BJ (cell line): ENCODE data around the gene SGCA. TPM values are rescaled to one million over a fixed set of nuclear protein-coding genes. Genes with fewer than 3 reads are reported as not detected.
A peak's percentile ranks its signal among the peaks of the same experiment; 100 is the strongest.

Experiments used
- CTCF ChIA-PET: fragments of 350-600 bp; formaldehyde crosslinking; extraction: SDS; loops from one replicate; lab custom pipeline; 2021; ENCODE audit warnings: antibody characterized with exemption, inconsistent platforms; lab: Yijun Ruan, JAX
- POLR2A ChIA-PET: fragments of 300-600 bp; sonication (Branson Sonifier 250); formaldehyde crosslinking; extraction: SDS; loops from one replicate; lab custom pipeline; 2021; ENCODE audit warnings: antibody characterized with exemption; lab: Charles Lee
- DNase-seq: peaks from one replicate; pipeline ENCODE4 v3.0.0-alpha.2; 2011; ENCODE audit warnings: low read depth
- H3K27me3 ChIP-seq: 2 replicates; pipeline ENCODE4 v1.6.0; 2011; ENCODE audit warnings: low read length; ENCODE audit not compliant: control insufficient read depth, insufficient read depth
- H3K36me3 ChIP-seq: 2 replicates; pipeline ENCODE4 v1.5.1; 2011; ENCODE audit warnings: low read length; ENCODE audit not compliant: control insufficient read depth, insufficient read depth
- H3K4me3 ChIP-seq: 2 replicates; pipeline ENCODE4 v1.5.1; 2011; ENCODE audit warnings: low read depth, mild to moderate bottlenecking, control low read depth, low read length
- CTCF ChIP-seq: IDR thresholded peaks from 2 replicates; pipeline ENCODE4 v1.5.1; 2011; ENCODE audit warnings: low read depth, mild to moderate bottlenecking, control low read depth, inconsistent platforms, low read length, moderate library complexity; ENCODE audit not compliant: insufficient read depth
- polyA plus RNA-seq: library from polyadenylated mRNA; depleted of rRNA; stranded (reverse); fragments of >200 nt; gene quantifications from 2 replicates; pipeline ENCODE4 v1.2.3, GENCODE V29; 2011

SGCA gene
- polyA plus RNA-seq, 1 experiment, result 0.40 TPM

- Histone ChIP-seq H3K4me3 (no peak overlapping the region), H3K27me3 (no peaks in the 10 kb centered on the region), H3K36me3 (peaks cover 4% of the 10 kb centered on the region; the same call in 1 of the 2 replicates)
- ChIA-PET POLR2A (interaction anchor here (0.5 to 1.3 kb wide), 5 partner anchors 9 to 125 kb away, joined by 3 to 13 read pairs (median 4); partner anchors contain the start of gene COL1A1), CTCF (interaction anchor here (0.8 to 8.5 kb wide), 9 partner anchors 12 to 125 kb away, joined by 3 to 146 read pairs (median 5); partner anchors contain the start of genes COL1A1 and TMEM92)
- no peak for TF ChIP-seq CTCF
- no peak for DNase-seq
Observed at GRCh38 chr17:50172936-50173334, 7.1 kb downstream of the SGCA start.

GRCh38 chr17:50173335-50173941 is 7.6 kb downstream of the SGCA start:
- Histone ChIP-seq H3K27me3 (no peaks in the 10 kb centered on the region), H3K4me3 (no peak overlapping the region), H3K36me3 (peaks cover 4% of the 10 kb centered on the region; the same call in 1 of the 2 replicates)
- ChIA-PET POLR2A (interaction anchor here (0.5 to 1.3 kb wide), 9 partner anchors 8 to 125 kb away, joined by 3 to 13 read pairs (median 3); partner anchors contain the start of gene COL1A1), CTCF (interaction anchor here (0.7 to 8.5 kb wide), 11 partner anchors 12 to 125 kb away, joined by 3 to 146 read pairs (median 5); partner anchors contain the start of gene TMEM92)
- no peak for TF ChIP-seq CTCF
- peak; percentile 78 for DNase-seq

GRCh38 chr17:50174444-50174843 is 8.6 kb downstream of the SGCA start:
- ChIA-PET POLR2A (no interaction called here), CTCF (interaction anchor here (0.7 to 8.5 kb wide), 4 partner anchors 13 to 119 kb away, joined by 3 to 146 read pairs (median 4); partner anchors contain the start of gene TMEM92)
- no peak for TF ChIP-seq CTCF
- H3K27me3 ChIP-seq, result no peaks in the 10 kb centered on the region
- no peak overlapping the region for H3K4me3 ChIP-seq
- H3K36me3 ChIP-seq, result peaks cover 4% of the 10 kb centered on the region; the same call in 1 of the 2 replicates
- no peak for DNase-seq

GRCh38 chr17:50175035-50175807 is 9.4 kb downstream of the SGCA start:
- ChIA-PET CTCF (interaction anchor here (1.0 to 8.5 kb wide), 4 partner anchors 14 to 99 kb away, joined by 3 to 146 read pairs (median 58); partner anchors contain the start of genes PPP1R9B and TMEM92), POLR2A (no interaction called here)
- no peak overlapping the region for H3K4me3 ChIP-seq
- H3K27me3 ChIP-seq, result no peaks in the 10 kb centered on the region
- DNase-seq, result no peak
- no peak for TF ChIP-seq CTCF
- peaks cover 4% of the 10 kb centered on the region; the same call in 1 of the 2 replicates for H3K36me3 ChIP-seq
